HEK293T (cell line): ENCODE data around the gene SPAG16.

Experiments used
- FOXA1 ChIP-seq: fragments of 450-650 bp; IDR thresholded peaks from 2 replicates; pipeline ENCODE4 v1.6.1; 2016; ENCODE audit warnings: mild to moderate bottlenecking
- FOXK2 ChIP-seq: fragments of 450-650 bp; IDR thresholded peaks from 2 replicates; pipeline ENCODE4 v1.6.1; 2016; ENCODE audit warnings: mild to moderate bottlenecking
- FOXM1 ChIP-seq: fragments of 450-650 bp; IDR thresholded peaks from 2 replicates; pipeline ENCODE4 v1.6.1; 2017; ENCODE audit warnings: mild to moderate bottlenecking, borderline replicate concordance
- HDGF ChIP-seq: fragments of 450-650 bp; IDR thresholded peaks from 2 replicates; pipeline ENCODE4 v1.6.1; 2017; ENCODE audit warnings: antibody characterized with exemption, borderline replicate concordance
- NFRKB ChIP-seq: fragments of 450-650 bp; IDR thresholded peaks from 2 replicates; pipeline ENCODE4 v1.6.1; 2016; ENCODE audit warnings: mild to moderate bottlenecking, moderate library complexity
- SP1 ChIP-seq: fragments of 450-650 bp; IDR thresholded peaks from 2 replicates; pipeline ENCODE4 v1.6.1; 2017
- TARDBP ChIP-seq: fragments of 450-650 bp; IDR thresholded peaks from 2 replicates; pipeline ENCODE4 v1.6.1; 2016
- ZNF384 ChIP-seq: fragments of 450-650 bp; IDR thresholded peaks from 2 replicates; pipeline ENCODE4 v1.6.1; 2016

GRCh38 chr2:213279971-213280370 is 4.3 kb upstream of the SPAG16 start:
- TF ChIP-seq FOXK2 (no peak), NFRKB (no peak), FOXA1 (no peak), FOXM1 (no peak), ZNF384 (no peak), TARDBP (no peak), HDGF (no peak), SP1 (no peak)
